IPS-20b (cell line): ENCODE measurements around the gene ADPRH.
"Not testable (repeated sequence)": the region's sequence is repeated elsewhere in the genome, so short reads cannot be mapped to it uniquely, and the experiment has no call there.

Experiments
- H3K27ac ChIP-seq: one replicate; pipeline ENCODE4 v1.5.1; 2013; ENCODE audit warnings: low read length
- H3K27me3 ChIP-seq: 2 replicates; pipeline ENCODE4 v1.6.1; 2013; ENCODE audit warnings: mild to moderate bottlenecking, low read length, inconsistent platforms; ENCODE audit not compliant: insufficient read depth
- H3K36me3 ChIP-seq: 2 replicates; pipeline ENCODE4 v1.6.1; 2013; ENCODE audit warnings: low read depth, mild to moderate bottlenecking, inconsistent platforms, low read length, moderate library complexity; ENCODE audit not compliant: insufficient read depth
- H3K4me1 ChIP-seq: 2 replicates; pipeline ENCODE4 v1.6.1; 2013; ENCODE audit warnings: mild to moderate bottlenecking, control low read depth, inconsistent platforms, low read length, moderate library complexity; ENCODE audit not compliant: insufficient read depth
- H3K4me3 ChIP-seq: 2 replicates; pipeline ENCODE4 v1.5.1; 2013; ENCODE audit warnings: mild to moderate bottlenecking, low read length, inconsistent platforms
- H3K9ac ChIP-seq: 2 replicates; pipeline ENCODE4 v1.6.1; 2013; ENCODE audit warnings: low read depth, mild to moderate bottlenecking, inconsistent platforms, low read length, moderate library complexity
- H3K9me3 ChIP-seq: 2 replicates; pipeline ENCODE4 v1.6.1; 2013; ENCODE audit warnings: mild to moderate bottlenecking, low read depth, low read length, inconsistent platforms; ENCODE audit not compliant: insufficient read depth

The ADPRH gene

GRCh38 chr3:119562307-119562961, 16.9 kb upstream of the ADPRH start:
- Histone ChIP-seq H3K27ac (no peak overlapping the region), H3K27me3 (no peaks in the 10 kb centered on the region), H3K9me3 (no peaks in the 10 kb centered on the region), H3K4me3 (no peak overlapping the region), H3K9ac (no peak overlapping the region), H3K36me3 (no peaks in the 10 kb centered on the region), H3K4me1 (no peaks in the 10 kb centered on the region)

DNA sequence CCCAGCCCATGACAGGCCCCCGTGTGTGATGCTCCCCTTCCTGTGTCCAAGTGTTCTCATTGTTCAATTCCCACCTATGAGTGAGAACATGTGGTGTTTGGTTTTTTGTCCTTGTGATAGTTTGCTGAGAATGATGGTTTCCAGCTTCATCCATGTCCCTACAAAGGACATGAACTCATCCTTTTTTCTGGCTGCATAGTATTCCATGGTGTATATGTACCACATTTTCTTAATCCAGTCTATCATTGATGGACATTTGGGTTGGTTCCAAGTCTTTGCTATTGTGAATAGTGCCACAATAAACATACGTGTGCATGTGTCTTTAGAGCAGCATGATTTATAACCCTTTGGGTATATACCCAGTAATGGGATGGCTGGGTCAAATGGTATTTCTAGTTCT, 16.0 kb upstream of the ADPRH start:
- not testable (repeated sequence) for H3K4me3 ChIP-seq, H3K27ac ChIP-seq, H3K4me1 ChIP-seq, H3K9ac ChIP-seq, H3K27me3 ChIP-seq, H3K9me3 ChIP-seq, H3K36me3 ChIP-seq

DNA sequence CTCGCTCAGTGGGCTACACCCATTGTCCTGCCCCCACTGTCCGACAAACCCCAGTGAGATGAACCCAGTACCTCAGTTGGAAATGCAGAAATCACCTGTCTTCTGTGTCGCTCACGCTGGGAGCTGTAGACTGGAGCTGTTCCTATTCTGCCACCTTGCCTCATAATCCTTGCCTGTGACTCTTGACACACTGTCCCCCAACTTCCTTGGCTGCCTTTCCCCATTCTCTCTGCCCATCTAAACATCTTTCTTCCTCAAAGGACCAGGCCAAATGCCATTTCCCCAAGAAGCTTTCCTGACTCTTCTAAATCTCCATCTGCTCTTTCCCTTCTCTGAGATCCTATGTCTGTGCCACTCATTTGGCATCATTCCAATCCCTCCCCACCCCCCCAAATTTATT, 10.1 kb upstream of the ADPRH start:
- H3K4me1 ChIP-seq = no peaks in the 10 kb centered on the region
- no peak overlapping the region for H3K4me3 ChIP-seq
- no peak overlapping the region for H3K27ac ChIP-seq
- H3K36me3 ChIP-seq = no peaks in the 10 kb centered on the region
- no peaks in the 10 kb centered on the region for H3K9me3 ChIP-seq
- H3K9ac ChIP-seq = no peak overlapping the region
- H3K27me3 ChIP-seq = no peaks in the 10 kb centered on the region

- Histone ChIP-seq H3K27ac (no peak overlapping the region), H3K4me1 (no peaks in the 10 kb centered on the region), H3K9ac (no peak overlapping the region), H3K27me3 (no peaks in the 10 kb centered on the region), H3K4me3 (no peak overlapping the region), H3K9me3 (no peaks in the 10 kb centered on the region), H3K36me3 (no peaks in the 10 kb centered on the region)
These were observed 9.1 kb upstream of the ADPRH start for GRCh38 chr3:119570229-119570628.

DNA sequence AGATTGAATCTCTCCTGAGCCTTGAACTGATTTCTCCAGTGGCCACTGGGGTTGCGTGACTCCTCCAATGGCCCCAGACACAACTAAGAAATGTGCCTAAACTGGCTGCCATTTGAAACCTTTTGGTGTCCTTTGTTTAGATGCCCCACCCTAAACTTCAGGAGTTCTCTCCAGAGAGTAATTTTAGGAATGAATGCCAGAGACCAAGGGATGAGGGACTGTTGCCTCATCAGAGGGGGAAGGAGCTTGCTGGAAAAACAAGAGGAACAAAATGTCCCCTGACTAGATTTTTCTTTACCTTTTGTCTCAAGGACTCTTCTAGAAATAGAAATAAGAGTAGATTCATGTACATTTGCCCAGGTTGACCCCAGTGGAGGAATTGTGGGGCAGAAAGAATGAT, 8.1 kb upstream of the ADPRH start:
- H3K9me3 ChIP-seq = no peaks in the 10 kb centered on the region
- H3K27ac ChIP-seq = no peak overlapping the region
- no peaks in the 10 kb centered on the region for H3K27me3 ChIP-seq
- H3K36me3 ChIP-seq = no peaks in the 10 kb centered on the region
- no peaks in the 10 kb centered on the region for H3K4me1 ChIP-seq
- H3K9ac ChIP-seq = no peak overlapping the region
- no peak overlapping the region for H3K4me3 ChIP-seq

DNA sequence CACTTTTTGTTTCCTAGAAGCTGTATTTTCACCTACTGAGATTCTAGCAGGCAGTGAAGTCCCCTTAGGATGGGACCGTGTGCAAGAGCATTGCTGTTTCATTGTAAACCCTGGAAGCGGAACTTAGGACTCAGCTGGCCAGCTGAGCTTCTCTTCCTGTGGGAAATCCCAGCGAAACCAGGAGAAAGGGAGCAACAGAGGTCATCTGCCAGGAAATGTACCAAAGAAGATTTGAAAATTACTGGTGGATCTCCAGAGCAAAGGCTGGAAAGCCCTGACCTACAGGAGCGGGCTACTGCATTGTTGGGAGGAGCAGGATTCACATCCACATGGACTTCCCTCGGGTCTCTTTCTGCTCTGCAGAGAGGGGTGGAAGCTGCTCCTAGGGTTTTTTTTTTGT, 7.6 kb upstream of the ADPRH start:
- no peaks in the 10 kb centered on the region for H3K9me3 ChIP-seq
- H3K36me3 ChIP-seq = no peaks in the 10 kb centered on the region
- no peak overlapping the region for H3K27ac ChIP-seq
- no peak overlapping the region for H3K9ac ChIP-seq
- no peaks in the 10 kb centered on the region for H3K4me1 ChIP-seq
- no peak overlapping the region for H3K4me3 ChIP-seq
- H3K27me3 ChIP-seq = no peaks in the 10 kb centered on the region

GRCh38 chr3:119575507-119575906, 3.8 kb upstream of the ADPRH start:
- H3K27ac ChIP-seq = no peak overlapping the region
- no peak overlapping the region for H3K4me3 ChIP-seq
- no peak overlapping the region for H3K9ac ChIP-seq
- H3K36me3 ChIP-seq = no peaks in the 10 kb centered on the region
- H3K4me1 ChIP-seq = peaks cover 5% of the 10 kb centered on the region; the same call in 1 of the 2 replicates
- H3K27me3 ChIP-seq = peaks cover 30% of the 10 kb centered on the region
- H3K9me3 ChIP-seq = no peaks in the 10 kb centered on the region

DNA sequence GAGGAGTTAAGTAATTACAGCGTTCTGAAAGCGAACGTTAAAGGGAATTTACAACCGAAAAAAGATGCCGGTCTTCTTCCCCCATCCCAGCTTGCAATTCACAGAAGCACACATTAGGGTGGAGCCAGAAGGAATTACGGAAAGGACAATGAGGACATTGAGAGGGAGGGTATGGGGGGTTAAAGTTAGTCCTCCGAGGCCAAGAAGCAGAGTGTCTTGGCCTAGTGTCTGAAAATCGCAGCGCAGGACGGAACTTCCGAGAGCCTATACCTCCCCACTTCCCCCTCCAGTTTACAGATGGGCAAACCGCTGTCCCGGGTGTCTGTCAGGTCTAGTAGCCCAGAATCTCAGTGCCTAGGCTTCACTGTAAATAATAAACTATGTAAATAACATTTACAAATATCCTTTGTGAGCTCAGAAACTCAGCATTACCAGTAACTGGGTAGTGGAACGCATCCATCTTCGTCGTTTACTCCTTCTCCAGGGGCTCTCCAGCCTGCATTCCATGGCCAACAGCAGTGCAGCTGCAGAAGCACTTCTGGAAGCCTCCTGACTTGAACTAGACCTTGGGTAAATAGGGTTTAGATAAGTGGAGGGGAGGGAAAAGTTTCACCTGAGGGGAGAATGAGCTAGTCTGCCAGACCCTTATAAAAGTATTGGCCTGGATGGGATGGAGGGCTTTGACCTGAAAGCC, 922 bp downstream of the ADPRH start:
- peak overlapping the region; percentile 83; the same call in 1 of the 2 replicates for H3K9ac ChIP-seq
- no peaks in the 10 kb centered on the region for H3K36me3 ChIP-seq
- H3K4me1 ChIP-seq = peaks cover 5% of the 10 kb centered on the region; the same call in 1 of the 2 replicates
- H3K27me3 ChIP-seq = peaks cover 33% of the 10 kb centered on the region
- H3K27ac ChIP-seq = no peak overlapping the region
- no peaks in the 10 kb centered on the region for H3K9me3 ChIP-seq
- peak overlapping the region; percentile 82 for H3K4me3 ChIP-seq

DNA sequence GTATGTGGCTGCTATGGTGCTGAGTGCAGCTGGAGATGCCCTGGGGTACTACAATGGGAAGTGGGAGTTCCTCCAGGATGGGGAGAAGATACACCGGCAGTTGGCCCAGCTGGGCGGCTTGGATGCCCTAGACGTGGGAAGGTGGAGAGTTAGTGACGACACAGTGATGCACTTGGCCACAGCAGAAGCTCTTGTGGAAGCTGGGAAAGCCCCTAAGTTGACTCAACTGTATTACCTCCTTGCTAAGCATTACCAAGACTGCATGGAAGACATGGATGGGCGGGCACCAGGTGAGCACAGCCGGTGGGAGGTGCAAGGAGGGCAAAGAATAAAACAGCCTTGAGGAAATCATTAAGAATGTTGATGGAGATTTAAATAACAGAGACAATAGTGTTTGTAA, 2.9 kb downstream of the ADPRH start:
- H3K4me3 ChIP-seq = no peak overlapping the region
- H3K36me3 ChIP-seq = no peaks in the 10 kb centered on the region
- H3K27ac ChIP-seq = no peak overlapping the region
- no peak overlapping the region for H3K9ac ChIP-seq
- peaks cover 33% of the 10 kb centered on the region for H3K27me3 ChIP-seq
- no peaks in the 10 kb centered on the region for H3K9me3 ChIP-seq
- H3K4me1 ChIP-seq = peaks cover 5% of the 10 kb centered on the region; the same call in 1 of the 2 replicates

GRCh38 chr3:119585208-119585607, 5.9 kb downstream of the ADPRH start:
- H3K27ac ChIP-seq = no peak overlapping the region
- no peak overlapping the region for H3K9ac ChIP-seq
- H3K9me3 ChIP-seq = peaks cover under 1% of the 10 kb centered on the region; the same call in 1 of the 2 replicates
- no peak overlapping the region for H3K4me3 ChIP-seq
- peaks cover 12% of the 10 kb centered on the region; the same call in 1 of the 2 replicates for H3K4me1 ChIP-seq
- peaks cover 6% of the 10 kb centered on the region for H3K27me3 ChIP-seq
- no peaks in the 10 kb centered on the region for H3K36me3 ChIP-seq

DNA sequence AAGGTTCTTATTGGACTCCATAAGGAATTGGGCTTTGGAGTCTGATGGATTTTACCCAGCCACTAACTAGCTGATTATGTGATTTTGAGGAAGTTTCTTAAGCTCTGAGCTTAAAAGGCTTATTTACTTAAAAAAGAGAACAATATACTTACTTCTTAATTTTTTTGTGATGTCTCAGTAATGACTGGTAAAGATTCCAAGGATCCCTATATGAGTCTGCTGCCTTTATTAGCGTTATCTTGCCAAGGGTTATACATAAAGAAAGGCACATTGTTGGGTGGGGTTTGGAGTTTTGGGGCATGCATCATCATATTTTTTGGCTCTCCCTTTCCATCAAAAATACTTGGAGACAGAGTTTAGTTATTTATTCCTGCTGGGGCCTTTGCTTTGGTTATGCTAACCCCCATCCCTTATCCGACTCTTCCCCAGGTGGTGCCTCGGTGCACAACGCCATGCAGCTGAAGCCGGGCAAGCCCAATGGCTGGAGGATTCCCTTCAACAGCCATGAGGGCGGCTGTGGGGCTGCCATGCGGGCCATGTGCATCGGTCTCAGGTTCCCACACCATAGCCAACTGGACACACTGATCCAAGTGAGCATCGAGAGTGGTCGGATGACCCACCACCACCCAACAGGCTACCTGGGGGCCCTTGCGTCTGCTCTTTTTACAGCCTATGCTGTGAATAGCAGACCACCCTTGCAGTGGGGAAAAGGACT, 6.7 kb downstream of the ADPRH start:
- no peak overlapping the region for H3K9ac ChIP-seq
- H3K4me1 ChIP-seq = peaks cover 9% of the 10 kb centered on the region; the same call in 1 of the 2 replicates
- peaks cover 8% of the 10 kb centered on the region for H3K9me3 ChIP-seq
- H3K27ac ChIP-seq = no peak overlapping the region
- H3K36me3 ChIP-seq = no peaks in the 10 kb centered on the region
- no peak overlapping the region for H3K4me3 ChIP-seq
- H3K27me3 ChIP-seq = no peaks in the 10 kb centered on the region
